A673 (cell line): ENCODE data around the gene PIAS3. TPM values are rescaled to one million over a fixed set of nuclear protein-coding genes. Genes with fewer than 3 reads are reported as not detected.

Experiments used
- BruUV-seq: library from RNA; stranded (reverse); fragments of 400-500 nt; replicated peaks from 2 replicates; lab custom pipeline; 2021; lab: Mats Ljungman, UMichigan
- CTCF ChIA-PET: fragments of 300-600 bp; sonication (Branson Sonifier 250); formaldehyde crosslinking; loops from one replicate; lab custom pipeline; 2022; ENCODE audit warnings: antibody characterized with exemption; lab: Charles Lee
- POLR2A ChIA-PET: fragments of 300-600 bp; sonication (Branson Sonifier 250); formaldehyde crosslinking; loops from one replicate; lab custom pipeline; 2022; ENCODE audit warnings: antibody characterized with exemption; ENCODE audit not compliant: low non-redundant PET; lab: Charles Lee
- DNase-seq: peaks from one replicate; pipeline ENCODE4 v3.0.0-alpha.2; 2015; ENCODE audit warnings: low spot score
- H3K27ac ChIP-seq: fragments of 200-600 bp; sonication (generic); 2 replicates; pipeline ENCODE4 v1.5.1; 2016; ENCODE audit warnings: mixed run types, low read depth, mild to moderate bottlenecking, mixed read lengths, antibody characterized with exemption, low read length; ENCODE audit not compliant: poor library complexity, severe bottlenecking
- H3K27me3 ChIP-seq: fragments of 200-600 bp; sonication (generic); replicated peaks from 2 replicates; pipeline ENCODE4 v1.6.1; 2017; ENCODE audit warnings: mixed run types, low read depth, mild to moderate bottlenecking, mixed read lengths, antibody characterized with exemption, low read length; ENCODE audit not compliant: insufficient read depth, poor library complexity
- H3K36me3 ChIP-seq: fragments of 200-600 bp; sonication (generic); 2 replicates; pipeline ENCODE4 v1.6.1; 2016; ENCODE audit warnings: mixed run types, mild to moderate bottlenecking, mixed read lengths, antibody characterized with exemption, low read length; ENCODE audit not compliant: insufficient read depth, poor library complexity, severe bottlenecking
- H3K4me1 ChIP-seq: fragments of 200-600 bp; sonication (generic); 2 replicates; pipeline ENCODE4 v1.6.1; 2017; ENCODE audit warnings: mixed run types, mild to moderate bottlenecking, mixed read lengths, antibody characterized with exemption, low read length; ENCODE audit not compliant: insufficient read depth, poor library complexity, severe bottlenecking
- H3K4me3 ChIP-seq: fragments of 200-600 bp; sonication (generic); 2 replicates; pipeline ENCODE4 v1.5.1; 2016; ENCODE audit warnings: low read depth, mixed run types, mild to moderate bottlenecking, mixed read lengths, low read length; ENCODE audit not compliant: poor library complexity, severe bottlenecking
- H3K9me3 ChIP-seq: fragments of 200-600 bp; sonication (generic); 2 replicates; pipeline ENCODE4 v1.6.1; 2016; ENCODE audit warnings: mixed run types, low read depth, mild to moderate bottlenecking, mixed read lengths, antibody characterized with exemption, low read length; ENCODE audit not compliant: poor library complexity, severe bottlenecking
- CTCF ChIP-seq: fragments of 300-800, 200-600 bp; sonication (generic); conservative IDR thresholded peaks from 2 replicates; pipeline ENCODE4 v1.5.1; 2017; ENCODE audit warnings: low read depth, mild to moderate bottlenecking, antibody characterized with exemption, low read length, moderate library complexity, mixed read lengths
- EZH2 ChIP-seq: fragments of 200-600 bp; sonication (generic); IDR thresholded peaks from 2 replicates; pipeline ENCODE4 v1.6.1; 2017; ENCODE audit warnings: borderline replicate concordance, low read depth, mild to moderate bottlenecking, mixed read lengths, antibody characterized with exemption, low read length; ENCODE audit not compliant: poor library complexity, severe bottlenecking
- intact Hi-C: fragments of 100-400 bp; cut with micrococcal nuclease; formaldehyde crosslinking; loops from one replicate; pipeline ENCODE4 v1.10.0; 2022; ENCODE audit not compliant: unreplicated experiment
- total RNA-seq: library from RNA; stranded (reverse); gene quantifications from 2 replicates; pipeline ENCODE4 v1.2.3, GENCODE V29; 2021

Gene PIAS3
- total RNA-seq, 1 experiment from 2014 or later: 41.8 TPM

DNA sequence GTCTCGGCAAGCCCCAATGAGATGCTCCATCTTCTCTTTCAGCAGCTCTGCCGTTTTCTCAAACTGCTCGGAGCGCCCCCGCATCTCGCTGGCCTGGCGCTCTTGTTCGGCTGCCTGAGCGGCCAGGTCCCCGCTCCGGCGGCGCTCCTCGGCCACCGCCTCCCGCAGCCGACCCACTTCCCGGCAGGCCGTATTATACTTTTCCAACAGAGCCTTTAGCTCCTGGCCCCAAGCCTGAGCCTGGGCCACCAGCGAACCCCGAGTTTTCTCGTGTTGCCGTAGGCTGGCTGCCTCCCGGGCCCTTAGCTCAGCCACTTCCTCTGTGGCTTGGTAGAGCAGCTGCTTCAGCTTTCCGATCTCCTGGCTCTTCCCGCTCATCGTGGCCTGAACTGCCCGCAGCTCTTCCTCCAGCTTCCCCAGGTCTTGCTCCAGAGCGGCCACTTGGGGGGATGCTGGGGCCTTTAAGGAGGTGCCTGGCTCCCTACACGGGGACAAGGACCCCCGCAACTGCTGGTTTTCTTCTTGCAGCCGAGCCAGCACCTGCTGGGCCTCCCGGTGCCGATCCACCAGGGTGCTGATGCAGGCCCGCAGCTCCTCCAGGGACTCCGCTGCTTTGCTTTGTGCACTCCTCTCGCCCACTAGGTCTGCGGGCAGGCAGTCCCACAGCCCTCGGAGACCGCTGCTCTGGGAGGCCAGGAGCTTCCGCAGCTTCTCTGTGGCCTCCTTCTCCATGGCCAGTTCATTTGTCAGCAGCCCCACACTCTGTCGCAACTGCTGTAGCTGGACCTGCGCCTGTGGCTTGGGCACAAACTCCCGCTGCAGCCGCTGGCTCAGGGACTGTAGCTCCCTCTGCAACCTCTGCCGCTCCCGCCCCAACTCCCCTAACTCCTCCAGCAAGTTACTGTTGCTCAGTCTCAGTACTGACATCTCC is 13.4 kb upstream of the PIAS3 start:
- Histone ChIP-seq H3K9me3 (no peaks in the 10 kb centered on the region), H3K36me3 (no peaks in the 10 kb centered on the region), H3K27me3 (no peaks in the 10 kb centered on the region), H3K4me1 (no peaks in the 10 kb centered on the region), H3K4me3 (no peak overlapping the region), H3K27ac (no peak overlapping the region)
- POLR2A ChIA-PET: no interaction called here
- CTCF ChIA-PET: interaction anchor here (0.6 kb wide), 1 partner anchor 33 kb away, joined by 5 read pairs; no protein-coding TSS in a partner anchor
- DNase-seq: no peak
- intact Hi-C loops: no loop called here
- TF ChIP-seq CTCF: no peak
- no peak for TF ChIP-seq EZH2
- BruUV-seq: no TSS peak

DNA sequence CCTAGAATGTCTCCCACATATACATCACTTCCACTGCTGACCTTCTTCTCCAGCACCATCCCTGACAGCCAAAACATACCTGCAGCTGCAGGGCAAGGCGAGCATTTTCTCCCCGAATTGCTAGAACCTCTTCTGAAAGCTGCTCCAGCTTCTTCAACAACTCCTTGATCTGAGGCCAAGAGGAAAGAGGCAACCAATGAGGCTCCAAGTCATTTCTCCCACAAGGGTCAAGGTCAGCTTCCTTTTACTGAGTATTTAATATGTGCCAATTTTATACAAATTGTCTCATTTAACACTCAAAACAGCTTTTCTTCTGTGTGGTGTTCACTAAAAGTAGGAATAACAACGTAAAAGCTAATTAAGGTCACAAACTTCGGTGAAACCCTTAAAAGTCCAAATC is 9.4 kb upstream of the PIAS3 start:
- H3K27ac ChIP-seq: no peak overlapping the region
- no peaks in the 10 kb centered on the region for H3K27me3 ChIP-seq
- DNase-seq: no peak
- TF ChIP-seq EZH2 (no peak), CTCF (no peak)
- H3K9me3 ChIP-seq: no peaks in the 10 kb centered on the region
- H3K4me1 ChIP-seq: no peaks in the 10 kb centered on the region
- intact Hi-C loops: no loop called here
- H3K36me3 ChIP-seq: no peaks in the 10 kb centered on the region
- BruUV-seq: no TSS peak
- CTCF ChIA-PET: no interaction called here
- POLR2A ChIA-PET: no interaction called here
- no peak overlapping the region for H3K4me3 ChIP-seq

DNA sequence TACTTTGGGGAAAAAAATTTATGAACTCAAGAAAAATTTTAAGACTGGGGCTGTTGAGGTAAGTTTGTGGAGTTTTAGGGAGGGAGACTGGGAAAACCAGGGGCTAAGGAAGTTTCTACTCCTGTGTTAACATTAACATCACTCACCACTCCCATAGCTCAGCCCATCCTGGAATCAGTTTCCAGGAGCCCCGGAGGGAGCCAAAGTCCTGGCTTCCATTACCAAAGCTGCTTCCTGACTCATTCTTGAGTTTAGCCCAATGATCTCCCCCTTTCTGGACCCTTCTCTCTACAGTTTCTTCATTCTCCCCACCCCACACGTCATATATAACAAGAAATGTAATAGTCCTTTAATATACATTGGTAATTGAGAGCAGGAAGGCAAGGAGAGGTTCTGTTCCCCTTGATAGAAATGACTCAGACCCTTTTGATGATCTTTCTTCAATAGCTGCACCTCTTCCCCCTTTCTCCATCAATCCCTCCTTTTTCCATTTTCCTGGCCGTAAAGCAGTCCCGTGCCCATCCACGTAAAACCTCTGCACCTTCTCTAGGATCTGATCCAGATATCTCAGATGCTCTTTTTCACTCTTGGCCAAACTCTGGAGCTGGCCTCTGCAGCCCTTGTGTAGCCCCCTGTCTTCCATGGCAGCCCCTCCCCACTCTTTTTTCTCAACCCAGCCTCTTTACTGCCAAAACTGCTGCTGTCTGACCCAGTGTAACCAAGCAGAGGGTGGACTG is 4.6 kb upstream of the PIAS3 start:
- TF ChIP-seq EZH2 (no peak), CTCF (no peak)
- no TSS peak for BruUV-seq
- CTCF ChIA-PET: no interaction called here
- Histone ChIP-seq H3K9me3 (no peaks in the 10 kb centered on the region), H3K27me3 (no peaks in the 10 kb centered on the region), H3K36me3 (no peaks in the 10 kb centered on the region), H3K4me3 (no peak overlapping the region), H3K27ac (no peak overlapping the region), H3K4me1 (peaks cover 4% of the 10 kb centered on the region)
- no peak for DNase-seq
- POLR2A ChIA-PET: interaction anchor here (0.6 kb wide), 1 partner anchor 67 kb away, joined by 4 read pairs; no protein-coding TSS in a partner anchor
- intact Hi-C loops: no loop called here
